Hepatocyte (in vitro differentiated cells): ENCODE data around the gene NHERF2.

Experiments
- EZH2 ChIP-seq: fragments of 200-600 bp; sonication (generic); IDR thresholded peaks from 2 replicates; pipeline ENCODE4 v1.6.1; 2016; ENCODE audit warnings: antibody characterized with exemption, mild to moderate bottlenecking, borderline replicate concordance
- TF ChIP-seq, protein P1 (sequence below): fragments of 200-600 bp; sonication (generic); IDR thresholded peaks from 2 replicates; pipeline ENCODE4 v1.5.1; 2016; ENCODE audit warnings: antibody characterized with exemption, mild to moderate bottlenecking; ENCODE audit not compliant: poor library complexity

DNA sequence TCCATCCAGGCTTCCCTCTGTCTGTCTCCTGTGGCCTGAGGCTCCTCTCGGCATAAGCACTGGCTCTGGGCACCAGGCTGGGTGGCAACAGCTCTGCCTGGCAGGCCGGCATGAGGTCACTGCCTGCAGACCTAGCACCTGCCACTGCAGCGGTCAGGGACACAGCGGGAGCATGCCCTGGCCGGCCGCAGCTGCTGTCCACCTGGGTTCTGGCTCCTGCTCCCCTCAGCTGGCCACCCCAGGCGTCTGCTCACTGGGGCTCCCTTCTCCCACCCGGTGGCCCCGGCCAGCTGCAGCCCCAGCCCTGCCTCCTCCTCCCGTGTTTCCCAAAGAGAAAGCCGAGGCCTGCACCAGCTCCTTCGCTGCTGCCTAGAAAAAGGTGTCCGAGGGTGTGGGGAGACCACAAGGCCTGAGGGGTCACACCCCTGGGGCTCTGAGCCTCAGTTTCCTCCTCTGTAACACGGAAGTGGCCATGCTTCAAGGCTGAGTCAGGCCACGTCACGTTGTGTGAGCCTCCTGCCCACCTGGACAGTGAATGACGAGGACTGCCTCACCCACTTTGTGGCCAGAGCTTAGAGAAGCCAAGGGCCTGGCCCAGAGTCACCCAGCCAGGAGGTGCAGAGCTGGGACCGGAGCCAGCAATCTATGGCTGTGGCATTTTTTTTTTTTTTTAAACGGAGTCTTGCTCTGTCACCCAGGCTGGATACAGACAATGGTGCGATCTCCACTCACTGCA lies 14.3 kb downstream of the NHERF2 start:
- TF ChIP-seq, protein P1, sequence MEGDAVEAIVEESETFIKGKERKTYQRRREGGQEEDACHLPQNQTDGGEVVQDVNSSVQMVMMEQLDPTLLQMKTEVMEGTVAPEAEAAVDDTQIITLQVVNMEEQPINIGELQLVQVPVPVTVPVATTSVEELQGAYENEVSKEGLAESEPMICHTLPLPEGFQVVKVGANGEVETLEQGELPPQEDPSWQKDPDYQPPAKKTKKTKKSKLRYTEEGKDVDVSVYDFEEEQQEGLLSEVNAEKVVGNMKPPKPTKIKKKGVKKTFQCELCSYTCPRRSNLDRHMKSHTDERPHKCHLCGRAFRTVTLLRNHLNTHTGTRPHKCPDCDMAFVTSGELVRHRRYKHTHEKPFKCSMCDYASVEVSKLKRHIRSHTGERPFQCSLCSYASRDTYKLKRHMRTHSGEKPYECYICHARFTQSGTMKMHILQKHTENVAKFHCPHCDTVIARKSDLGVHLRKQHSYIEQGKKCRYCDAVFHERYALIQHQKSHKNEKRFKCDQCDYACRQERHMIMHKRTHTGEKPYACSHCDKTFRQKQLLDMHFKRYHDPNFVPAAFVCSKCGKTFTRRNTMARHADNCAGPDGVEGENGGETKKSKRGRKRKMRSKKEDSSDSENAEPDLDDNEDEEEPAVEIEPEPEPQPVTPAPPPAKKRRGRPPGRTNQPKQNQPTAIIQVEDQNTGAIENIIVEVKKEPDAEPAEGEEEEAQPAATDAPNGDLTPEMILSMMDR: no peak
- no peak for TF ChIP-seq EZH2
